ENCODE results near the gene GGCX.

DNA sequence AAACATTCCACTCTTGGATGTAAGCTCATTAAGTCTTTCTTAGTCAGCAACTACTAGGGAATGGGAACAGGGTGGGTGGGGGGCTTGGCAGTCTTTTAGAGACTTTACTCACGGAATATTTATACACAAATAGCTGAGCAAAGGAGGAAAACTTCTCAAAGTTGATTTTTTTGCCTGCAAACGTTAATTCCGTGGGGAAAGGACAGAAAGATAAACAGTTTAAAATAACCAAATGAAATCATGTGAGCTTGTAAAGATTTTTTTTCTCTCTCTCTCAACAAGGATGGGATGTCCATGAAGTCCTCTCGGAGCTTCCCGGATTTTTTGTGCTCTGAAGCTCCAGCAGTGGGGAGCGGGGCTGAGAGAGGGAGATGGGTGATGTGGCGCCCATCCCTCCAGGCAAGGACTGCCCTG is 54.5 kb downstream of the GGCX start:
- no peak for TF ChIP-seq ZNF12 (CRISPR knock-in tag; IDR thresholded peaks at IDR 0.05)
- TF ChIP-seq, protein P1, sequence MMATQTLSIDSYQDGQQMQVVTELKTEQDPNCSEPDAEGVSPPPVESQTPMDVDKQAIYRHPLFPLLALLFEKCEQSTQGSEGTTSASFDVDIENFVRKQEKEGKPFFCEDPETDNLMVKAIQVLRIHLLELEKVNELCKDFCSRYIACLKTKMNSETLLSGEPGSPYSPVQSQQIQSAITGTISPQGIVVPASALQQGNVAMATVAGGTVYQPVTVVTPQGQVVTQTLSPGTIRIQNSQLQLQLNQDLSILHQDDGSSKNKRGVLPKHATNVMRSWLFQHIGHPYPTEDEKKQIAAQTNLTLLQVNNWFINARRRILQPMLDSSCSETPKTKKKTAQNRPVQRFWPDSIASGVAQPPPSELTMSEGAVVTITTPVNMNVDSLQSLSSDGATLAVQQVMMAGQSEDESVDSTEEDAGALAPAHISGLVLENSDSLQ (IDR thresholded peaks at IDR 0.05) = no peak
- TF ChIP-seq BRCA1 (IDR thresholded peaks at IDR 0.05) = no peak
- TF ChIP-seq BRCA1 (CRISPR knock-in tag; IDR thresholded peaks at IDR 0.05) = no peak
- no peak for TF ChIP-seq HDGF (IDR thresholded peaks at IDR 0.05)

All from K562 (cell line).